ENCODE results near the gene NTSR2.

GRCh38 chr2:11679016-11679415, 9.0 kb upstream of the NTSR2 start:
- TF ChIP-seq REST (IDR thresholded peaks at IDR 0.05; ENCODE audit: unreplicated experiment) = no peak
- TF ChIP-seq CTCF (conservative IDR thresholded peaks at IDR 0.05; ENCODE audit: low read depth in 2 of 2) = no peak
- TF ChIP-seq POLR2AphosphoS5 (IDR thresholded peaks at IDR 0.05; ENCODE audit: low read depth) = no peak
- TF ChIP-seq EZH2 (IDR thresholded peaks at IDR 0.05; ENCODE audit: low read depth, unreplicated experiment) = no peak
